IPS DF 6.9 (cell line): Measurements from ENCODE around the gene DLD.

Source experiments
- DNase-seq: peaks from one replicate; pipeline ENCODE4 v3.0.0-alpha.2; 2013; ENCODE audit warnings: low read depth, low spot score
- H3K27ac ChIP-seq: one replicate; pipeline ENCODE4 v1.5.1; 2013; ENCODE audit warnings: low read length, control low read depth
- H3K27me3 ChIP-seq: 2 replicates; pipeline ENCODE4 v1.6.1; 2013; ENCODE audit warnings: mild to moderate bottlenecking, low read length; ENCODE audit not compliant: control insufficient read depth, insufficient read depth
- H3K36me3 ChIP-seq: 2 replicates; pipeline ENCODE4 v1.6.1; 2013; ENCODE audit warnings: low read length; ENCODE audit not compliant: control insufficient read depth, insufficient read depth
- H3K4me1 ChIP-seq: 2 replicates; pipeline ENCODE4 v1.6.1; 2013; ENCODE audit warnings: low read length; ENCODE audit not compliant: control insufficient read depth, insufficient read depth
- H3K4me3 ChIP-seq: 2 replicates; pipeline ENCODE4 v1.5.1; 2013; ENCODE audit warnings: mild to moderate bottlenecking, low read length
- H3K9me3 ChIP-seq: 2 replicates; pipeline ENCODE4 v1.6.1; 2013; ENCODE audit warnings: low read length, inconsistent platforms; ENCODE audit not compliant: control insufficient read depth, insufficient read depth
- WGBS: extraction: QIAGEN DNeasy Blood & Tissue Kit; methylation state at CpG from one replicate; pipeline ENCODE4 v1.1.7; 2013; ENCODE audit warnings: mixed read lengths, missing lambda C conversion rate; ENCODE audit not compliant: insufficient read length, insufficient coverage; 5-methylcytosine and 5-hydroxymethylcytosine counted together

Gene DLD

GRCh38 chr7:107854989-107855388 is 36.0 kb upstream of the DLD start:
- WGBS, result no CpG with 5 or more reads among the region's 4 CpGs
- H3K27me3 ChIP-seq, result no peaks in the 10 kb centered on the region
- H3K36me3 ChIP-seq, result no peaks in the 10 kb centered on the region
- H3K4me1 ChIP-seq, result no peaks in the 10 kb centered on the region
- no peak for DNase-seq
- no peak overlapping the region for H3K27ac ChIP-seq
- no peaks in the 10 kb centered on the region for H3K9me3 ChIP-seq
- no peak overlapping the region for H3K4me3 ChIP-seq

GRCh38 chr7:107856806-107857540 is 34.0 kb upstream of the DLD start:
- H3K27ac ChIP-seq, result no peak overlapping the region
- H3K4me3 ChIP-seq, result no peak overlapping the region
- no peaks in the 10 kb centered on the region for H3K4me1 ChIP-seq
- no peaks in the 10 kb centered on the region for H3K27me3 ChIP-seq
- H3K9me3 ChIP-seq, result no peaks in the 10 kb centered on the region
- no peaks in the 10 kb centered on the region for H3K36me3 ChIP-seq
- no peak for DNase-seq
- WGBS, result no CpG with 5 or more reads among the region's 4 CpGs

GRCh38 chr7:107857541-107857912 is 33.5 kb upstream of the DLD start:
- Histone ChIP-seq H3K4me3 (no peak overlapping the region), H3K4me1 (no peaks in the 10 kb centered on the region), H3K9me3 (no peaks in the 10 kb centered on the region), H3K27ac (no peak overlapping the region), H3K27me3 (no peaks in the 10 kb centered on the region), H3K36me3 (no peaks in the 10 kb centered on the region)
- WGBS, result no CpG with 5 or more reads among the region's 2 CpGs
- DNase-seq, result no peak

- Histone ChIP-seq H3K27me3 (no peaks in the 10 kb centered on the region), H3K4me3 (no peak overlapping the region), H3K27ac (no peak overlapping the region), H3K4me1 (no peaks in the 10 kb centered on the region), H3K36me3 (no peaks in the 10 kb centered on the region), H3K9me3 (no peaks in the 10 kb centered on the region)
- no CpG with 5 or more reads among the region's 5 CpGs for WGBS
- no peak for DNase-seq
These were observed 32.7 kb upstream of the DLD start for GRCh38 chr7:107858280-107858679.

GRCh38 chr7:107860279-107860961 is 30.6 kb upstream of the DLD start:
- H3K36me3 ChIP-seq, result no peaks in the 10 kb centered on the region
- no peaks in the 10 kb centered on the region for H3K9me3 ChIP-seq
- no peaks in the 10 kb centered on the region for H3K27me3 ChIP-seq
- no peak for DNase-seq
- H3K4me3 ChIP-seq, result no peak overlapping the region
- no peaks in the 10 kb centered on the region for H3K4me1 ChIP-seq
- no CpG with 5 or more reads among the region's 9 CpGs for WGBS
- no peak overlapping the region for H3K27ac ChIP-seq

- Histone ChIP-seq H3K9me3 (no peaks in the 10 kb centered on the region), H3K27me3 (no peaks in the 10 kb centered on the region), H3K4me1 (no peaks in the 10 kb centered on the region), H3K4me3 (no peak overlapping the region), H3K27ac (no peak overlapping the region), H3K36me3 (no peaks in the 10 kb centered on the region)
- no peak for DNase-seq
- WGBS, result no CpG with 5 or more reads among the region's 6 CpGs
These were observed 29.9 kb upstream of the DLD start for GRCh38 chr7:107860981-107861652.

GRCh38 chr7:107865956-107866775 is 24.8 kb upstream of the DLD start:
- Histone ChIP-seq H3K36me3 (no peaks in the 10 kb centered on the region), H3K4me1 (no peaks in the 10 kb centered on the region), H3K27ac (no peak overlapping the region), H3K27me3 (no peaks in the 10 kb centered on the region), H3K9me3 (no peaks in the 10 kb centered on the region), H3K4me3 (no peak overlapping the region)
- no CpG with 5 or more reads among the region's 1 CpG for WGBS
- DNase-seq, result no peak

GRCh38 chr7:107867858-107868466 is 23.0 kb upstream of the DLD start:
- Histone ChIP-seq H3K27ac (no peak overlapping the region), H3K36me3 (no peaks in the 10 kb centered on the region), H3K4me3 (no peak overlapping the region), H3K4me1 (no peaks in the 10 kb centered on the region), H3K9me3 (no peaks in the 10 kb centered on the region), H3K27me3 (no peaks in the 10 kb centered on the region)
- no CpG with 5 or more reads among the region's 3 CpGs for WGBS
- DNase-seq, result no peak

- H3K36me3 ChIP-seq, result no peaks in the 10 kb centered on the region
- H3K9me3 ChIP-seq, result no peaks in the 10 kb centered on the region
- no peaks in the 10 kb centered on the region for H3K27me3 ChIP-seq
- H3K27ac ChIP-seq, result no peak overlapping the region
- H3K4me1 ChIP-seq, result no peaks in the 10 kb centered on the region
- no peak overlapping the region for H3K4me3 ChIP-seq
- no CpG with 5 or more reads among the region's 5 CpGs for WGBS
- no peak for DNase-seq
These were observed 20.5 kb upstream of the DLD start for GRCh38 chr7:107870427-107871000.
